DND-41 (cell line): ENCODE results near the gene RBM39.

Experiments used
- EZH2 ChIP-seq: IDR thresholded peaks from 3 replicates; pipeline ENCODE4 v1.6.1; 2012; ENCODE audit warnings: borderline replicate concordance, low read depth, mild to moderate bottlenecking, moderate library complexity, low read length, inconsistent platforms; ENCODE audit not compliant: severe bottlenecking
- TF ChIP-seq, protein P1 (sequence below): IDR thresholded peaks from 2 replicates; pipeline ENCODE4 v1.5.1; 2012; ENCODE audit warnings: borderline replicate concordance, low read length, moderate library complexity, mild to moderate bottlenecking; ENCODE audit not compliant: poor library complexity, severe bottlenecking; ENCODE audit errors: extremely low read depth

DNA sequence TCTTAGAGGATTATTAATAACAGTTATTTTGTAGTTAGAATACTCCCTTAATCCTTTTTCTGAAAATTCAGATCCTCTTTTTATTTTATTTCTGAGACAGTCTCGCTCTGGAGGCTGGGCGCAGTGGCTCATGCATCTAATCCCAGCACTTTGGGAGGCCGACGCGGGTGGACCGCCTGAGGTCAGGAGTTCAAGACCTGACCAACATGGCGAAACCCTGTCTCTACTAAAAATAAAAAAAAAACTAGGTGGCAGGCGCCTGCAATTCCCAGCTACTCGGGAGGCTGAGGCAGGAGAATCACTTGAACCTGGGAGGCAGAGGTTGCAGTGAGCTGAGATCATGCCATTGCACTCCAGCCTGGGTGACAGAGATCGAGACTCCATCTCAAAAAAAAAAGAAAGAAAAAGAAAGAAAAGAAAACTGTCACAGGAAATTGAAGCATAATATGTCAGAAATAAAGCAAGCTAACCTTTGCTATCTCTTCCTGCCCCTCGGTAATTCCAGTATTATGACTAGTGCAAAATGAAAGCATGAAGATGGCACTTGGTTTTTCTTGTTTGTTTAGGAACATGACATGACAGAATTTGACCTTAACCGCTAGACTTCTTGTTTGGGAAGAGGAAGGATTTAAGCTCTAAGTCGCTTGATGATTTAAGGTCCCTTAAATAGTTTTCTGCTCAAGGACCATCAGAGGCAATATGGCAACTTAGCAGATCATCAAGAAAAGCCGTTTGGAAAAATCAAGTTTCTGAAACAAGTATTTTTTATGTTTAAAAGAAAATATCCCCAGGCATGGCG is 1.8 kb upstream of the RBM39 start:
- TF ChIP-seq, protein P1, sequence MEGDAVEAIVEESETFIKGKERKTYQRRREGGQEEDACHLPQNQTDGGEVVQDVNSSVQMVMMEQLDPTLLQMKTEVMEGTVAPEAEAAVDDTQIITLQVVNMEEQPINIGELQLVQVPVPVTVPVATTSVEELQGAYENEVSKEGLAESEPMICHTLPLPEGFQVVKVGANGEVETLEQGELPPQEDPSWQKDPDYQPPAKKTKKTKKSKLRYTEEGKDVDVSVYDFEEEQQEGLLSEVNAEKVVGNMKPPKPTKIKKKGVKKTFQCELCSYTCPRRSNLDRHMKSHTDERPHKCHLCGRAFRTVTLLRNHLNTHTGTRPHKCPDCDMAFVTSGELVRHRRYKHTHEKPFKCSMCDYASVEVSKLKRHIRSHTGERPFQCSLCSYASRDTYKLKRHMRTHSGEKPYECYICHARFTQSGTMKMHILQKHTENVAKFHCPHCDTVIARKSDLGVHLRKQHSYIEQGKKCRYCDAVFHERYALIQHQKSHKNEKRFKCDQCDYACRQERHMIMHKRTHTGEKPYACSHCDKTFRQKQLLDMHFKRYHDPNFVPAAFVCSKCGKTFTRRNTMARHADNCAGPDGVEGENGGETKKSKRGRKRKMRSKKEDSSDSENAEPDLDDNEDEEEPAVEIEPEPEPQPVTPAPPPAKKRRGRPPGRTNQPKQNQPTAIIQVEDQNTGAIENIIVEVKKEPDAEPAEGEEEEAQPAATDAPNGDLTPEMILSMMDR = no peak
- TF ChIP-seq EZH2 = no peak
